Cardiac fibroblast (primary cell): ENCODE data around the gene TMIE.

Experiments used
- DNase-seq, 2 donors: peaks; one replicate each; pipeline versions ENCODE4 v3.0.0 to v3.0.0-alpha.2; 2010; ENCODE audit warnings: low read depth in 2 of 2
- H3K4me3 ChIP-seq, 2 donors: replicated peaks in 1 of 2; 1 replicate in 1 of 2; 2 replicates in 1 of 2; pipeline ENCODE4 v1.5.1; 2011; ENCODE audit warnings: low read depth in 2 of 2, low read length in 2 of 2, mild to moderate bottlenecking in 2 of 2, moderate library complexity in 1 of 2
- CTCF ChIP-seq: IDR thresholded peaks from one replicate; pipeline ENCODE4 v1.5.1; 2011; ENCODE audit warnings: low read depth, mild to moderate bottlenecking, low read length, inconsistent platforms

Gene TMIE

DNA sequence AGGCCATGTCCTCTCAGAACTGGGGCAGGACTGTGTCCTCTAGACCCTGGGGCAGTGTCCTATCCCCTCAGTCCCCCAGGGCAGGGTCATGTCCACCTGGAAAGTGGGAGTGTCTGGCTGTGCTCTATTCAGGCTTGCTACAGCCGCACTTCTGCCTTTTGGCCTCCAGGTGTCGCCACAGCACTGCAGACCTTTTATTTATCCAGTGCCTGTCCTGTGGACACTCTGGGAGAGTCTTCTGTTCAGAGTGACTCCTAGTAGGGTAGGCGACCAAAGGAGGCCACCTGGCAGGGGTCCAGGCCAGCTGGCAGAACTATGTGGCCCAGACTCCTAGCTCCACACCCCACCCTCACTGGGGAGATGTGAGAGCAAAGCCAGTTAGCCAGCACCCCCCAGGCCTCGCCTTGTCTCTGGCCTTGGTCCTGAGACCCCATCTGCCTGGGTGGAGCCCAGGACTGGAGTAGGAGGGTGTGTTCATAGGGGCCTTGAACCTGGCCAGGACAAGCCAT is 3.9 kb downstream of the TMIE start:
- TF ChIP-seq CTCF: peak; percentile 97
- no peak overlapping the region for H3K4me3 ChIP-seq
- peak; percentile 74 to 79 for DNase-seq

- no peak overlapping the region for H3K4me3 ChIP-seq
- TF ChIP-seq CTCF: no peak
- peak in 1 of 2 donors; percentile 47 for DNase-seq
Observed at GRCh38 chr3:46705751-46706552, 4.8 kb downstream of the TMIE start.

DNA sequence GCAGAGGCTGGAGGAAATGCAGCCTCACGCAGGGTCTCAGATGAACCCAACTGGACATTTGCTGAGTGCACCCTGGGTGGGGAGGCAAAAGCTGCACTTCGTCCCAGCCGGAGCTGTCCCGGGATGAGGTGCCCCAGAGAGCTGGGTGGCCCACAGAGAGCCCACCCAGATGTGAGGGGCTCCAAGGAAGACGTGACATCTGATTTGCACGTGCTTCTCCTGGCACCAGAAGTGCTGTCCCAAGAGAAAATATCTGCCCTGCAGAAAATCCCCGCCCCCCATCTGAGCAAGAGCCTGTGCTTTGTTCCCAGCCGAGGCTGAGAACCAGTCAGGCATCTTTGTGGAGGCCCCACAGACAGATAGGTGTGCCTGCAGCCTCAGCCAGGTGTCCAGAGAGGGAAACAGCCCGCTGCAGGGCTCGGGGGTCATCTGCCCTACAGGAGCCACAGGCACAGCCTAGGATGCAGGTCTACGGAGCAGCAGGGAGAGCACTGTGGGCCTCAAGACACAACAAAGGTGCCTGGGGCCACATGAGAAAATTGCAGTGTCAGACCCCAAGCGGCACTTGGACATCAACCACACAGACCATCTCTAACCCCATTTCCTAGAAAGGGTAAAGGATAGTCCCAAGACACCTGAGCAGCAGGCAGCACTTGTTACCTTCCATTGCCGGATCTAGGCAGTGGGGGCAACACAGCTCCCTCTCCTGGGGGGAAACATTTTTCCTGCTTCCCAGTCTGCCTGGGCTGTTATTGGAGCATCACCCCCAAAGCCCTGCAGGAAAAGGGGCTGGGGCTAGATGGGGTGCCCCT is 5.8 kb downstream of the TMIE start:
- TF ChIP-seq CTCF: no peak
- DNase-seq: no peak
- no peak overlapping the region for H3K4me3 ChIP-seq

DNA sequence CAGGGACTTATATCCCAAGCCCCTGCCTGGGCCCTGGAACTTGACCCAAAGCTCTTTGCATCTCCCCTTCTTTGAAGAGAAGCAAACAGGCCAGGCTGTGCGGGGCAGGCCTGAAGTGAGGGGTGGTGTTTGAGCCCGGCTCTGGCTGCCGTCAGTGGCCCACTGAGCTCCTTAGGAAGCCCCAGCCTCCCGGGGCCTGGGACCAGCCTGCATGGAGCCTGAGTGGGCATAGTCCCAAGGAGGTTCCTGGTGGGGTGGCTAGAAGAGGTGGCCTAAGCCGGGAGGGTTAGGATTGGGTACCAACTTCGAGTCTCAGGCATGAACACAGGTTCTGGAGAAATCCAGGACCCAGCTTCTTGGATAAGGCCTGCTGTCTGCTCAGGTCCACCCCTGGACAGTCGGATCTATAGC is 6.4 kb downstream of the TMIE start:
- no peak overlapping the region for H3K4me3 ChIP-seq
- TF ChIP-seq CTCF: no peak
- DNase-seq: no peak

GRCh38 chr3:46708401-46709156 is 7.4 kb downstream of the TMIE start:
- DNase-seq: no peak
- TF ChIP-seq CTCF: no peak
- H3K4me3 ChIP-seq: no peak overlapping the region

GRCh38 chr3:46709157-46709654 is 8.0 kb downstream of the TMIE start:
- TF ChIP-seq CTCF: no peak
- DNase-seq: no peak
- H3K4me3 ChIP-seq: no peak overlapping the region
